GM20431 (cell line): ENCODE measurements around the gene LDHAL6B.

Source experiments
- in situ Hi-C: fragments of 300-500 bp; cut with MseI, MboI; formaldehyde crosslinking; loops from one replicate; pipeline ENCODE4 v1.15.0; 2020; ENCODE audit warnings: low sequenced_read_pairs; ENCODE audit not compliant: unreplicated experiment

LDHAL6B gene

DNA sequence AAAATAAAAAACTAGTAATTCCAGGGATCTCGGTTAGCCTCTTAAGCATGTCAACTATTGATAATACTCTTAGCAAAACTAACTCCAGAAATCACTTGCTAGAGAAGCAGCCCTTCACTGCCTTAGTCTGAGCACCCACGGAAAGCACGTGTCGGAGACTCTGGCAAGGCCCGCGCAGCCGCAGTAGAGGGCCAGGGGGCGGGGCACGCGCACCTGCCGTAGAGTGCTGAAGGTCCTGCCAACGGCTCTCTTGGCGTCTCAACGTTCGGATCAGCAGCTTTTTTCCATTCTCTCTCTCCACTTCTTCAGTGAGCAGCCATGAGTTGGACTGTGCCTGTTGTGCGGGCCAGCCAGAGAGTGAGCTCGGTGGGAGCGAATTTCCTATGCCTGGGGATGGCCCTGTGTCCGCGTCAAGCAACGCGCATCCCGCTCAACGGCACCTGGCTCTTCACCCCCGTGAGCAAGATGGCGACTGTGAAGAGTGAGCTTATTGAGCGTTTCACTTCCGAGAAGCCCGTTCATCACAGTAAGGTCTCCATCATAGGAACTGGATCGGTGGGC is at the start of gene LDHAL6B:
Gene LDHAL6B (plus strand): TSS at position 221 of the 561 bp plus-strand sequence. CDS start 98 bp downstream, at position 319.
- in situ Hi-C loops: no loop called here

DNA sequence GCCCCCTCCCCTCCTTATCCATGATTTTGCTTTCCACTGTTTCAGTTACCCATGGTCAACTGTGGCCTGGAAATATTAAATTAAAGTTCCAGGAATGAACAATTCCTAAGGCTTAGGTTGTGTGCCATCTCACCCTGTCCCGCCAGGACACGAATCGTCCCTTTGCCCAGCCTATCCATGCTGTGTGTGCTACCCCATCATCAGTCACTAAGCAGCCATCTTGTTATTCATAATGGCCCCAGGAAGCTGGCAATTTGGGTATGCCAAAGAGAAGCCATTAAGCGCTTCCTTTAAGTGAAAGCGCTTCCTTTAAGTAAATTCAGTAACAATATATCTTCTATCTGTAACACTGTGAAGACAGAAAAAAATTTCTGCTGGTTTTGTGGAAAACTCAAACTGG is 49.2 kb upstream of the LDHAL6B start:
- in situ Hi-C loops: loop anchor here (25.0 kb wide), 1 partner anchor 330 kb away; no protein-coding TSS in a partner anchor

DNA sequence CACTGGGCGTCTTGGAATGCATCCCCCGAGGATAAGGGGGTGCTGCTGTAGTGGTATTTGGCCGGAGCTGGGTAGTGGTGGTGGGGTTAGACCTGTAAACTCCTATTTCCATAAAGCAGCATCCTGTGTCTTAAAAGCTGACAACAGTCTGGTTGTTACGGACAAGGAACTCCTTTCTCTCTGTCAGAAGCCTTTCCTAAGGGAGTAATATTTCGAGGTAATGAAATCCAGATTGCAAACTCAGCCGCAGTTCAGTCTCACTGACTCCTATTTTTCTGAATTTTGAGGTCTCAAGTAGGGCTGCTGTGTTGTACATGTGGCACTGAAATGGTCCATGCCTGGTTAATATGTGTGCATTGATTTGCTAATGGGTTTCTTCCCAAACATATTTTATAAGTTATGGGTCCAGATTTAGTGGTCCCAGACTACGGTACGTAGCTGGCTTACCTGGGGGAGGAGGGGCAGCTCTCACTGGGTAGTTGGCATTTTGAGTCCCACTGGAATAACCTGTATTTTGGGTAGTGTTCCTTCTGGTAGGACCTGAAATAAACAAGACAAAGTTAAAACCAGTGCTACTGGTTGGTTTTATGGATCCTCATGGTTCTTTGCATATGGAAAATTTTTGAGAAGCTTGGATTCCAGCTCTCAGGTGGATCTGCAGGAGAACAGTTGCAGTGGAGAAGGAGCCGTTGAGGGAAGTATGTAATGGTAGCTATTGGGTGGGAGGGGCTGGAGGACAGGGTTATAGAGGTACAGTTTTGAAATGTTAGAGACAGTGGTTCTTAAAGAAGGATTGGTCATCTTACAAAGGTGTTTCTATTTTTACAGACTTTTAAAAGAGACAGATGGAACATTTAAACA is 48.6 kb upstream of the LDHAL6B start:
- in situ Hi-C loops: loop anchor here (25.0 kb wide), 1 partner anchor 329 kb away; no protein-coding TSS in a partner anchor

DNA sequence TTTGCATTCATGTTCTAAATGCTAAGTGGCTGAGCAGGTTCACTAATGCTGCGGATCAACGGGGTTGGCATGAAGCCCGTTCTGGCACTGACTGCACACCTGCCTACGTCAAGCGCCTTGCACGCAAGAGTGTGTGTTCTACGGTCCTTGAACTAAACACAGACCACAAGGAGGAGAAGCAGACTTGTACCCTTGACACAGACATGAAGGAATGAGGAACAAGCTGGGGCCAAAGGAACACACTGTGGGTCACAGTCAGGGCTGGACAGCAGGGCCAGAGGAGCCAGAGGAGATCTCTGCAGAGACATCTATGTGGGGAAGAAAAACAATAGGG is 48.0 kb upstream of the LDHAL6B start:
- in situ Hi-C loops: loop anchor here (25.0 kb wide), 1 partner anchor 329 kb away; no protein-coding TSS in a partner anchor

DNA sequence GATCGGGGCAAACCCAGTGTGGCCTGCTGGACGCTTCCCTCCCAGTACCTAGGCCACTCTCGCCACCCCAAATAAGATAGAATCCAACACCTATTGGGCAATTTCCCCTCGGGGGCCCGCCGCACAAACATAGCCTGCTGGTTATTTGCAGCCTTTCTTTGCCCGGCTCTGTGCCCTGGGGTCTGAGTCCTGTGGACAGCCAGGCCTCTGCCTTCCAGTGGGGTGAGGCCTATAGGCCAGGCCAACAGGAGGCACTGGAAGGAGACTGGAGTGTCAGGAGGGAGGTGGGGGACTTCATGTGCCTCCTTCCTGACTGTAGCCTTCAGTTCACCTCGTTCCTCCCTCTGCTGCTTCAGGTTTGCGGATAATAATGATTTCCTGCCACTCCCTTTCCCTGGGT is 47.4 kb upstream of the LDHAL6B start:
- in situ Hi-C loops: loop anchor here (25.0 kb wide), 1 partner anchor 328 kb away; no protein-coding TSS in a partner anchor

DNA sequence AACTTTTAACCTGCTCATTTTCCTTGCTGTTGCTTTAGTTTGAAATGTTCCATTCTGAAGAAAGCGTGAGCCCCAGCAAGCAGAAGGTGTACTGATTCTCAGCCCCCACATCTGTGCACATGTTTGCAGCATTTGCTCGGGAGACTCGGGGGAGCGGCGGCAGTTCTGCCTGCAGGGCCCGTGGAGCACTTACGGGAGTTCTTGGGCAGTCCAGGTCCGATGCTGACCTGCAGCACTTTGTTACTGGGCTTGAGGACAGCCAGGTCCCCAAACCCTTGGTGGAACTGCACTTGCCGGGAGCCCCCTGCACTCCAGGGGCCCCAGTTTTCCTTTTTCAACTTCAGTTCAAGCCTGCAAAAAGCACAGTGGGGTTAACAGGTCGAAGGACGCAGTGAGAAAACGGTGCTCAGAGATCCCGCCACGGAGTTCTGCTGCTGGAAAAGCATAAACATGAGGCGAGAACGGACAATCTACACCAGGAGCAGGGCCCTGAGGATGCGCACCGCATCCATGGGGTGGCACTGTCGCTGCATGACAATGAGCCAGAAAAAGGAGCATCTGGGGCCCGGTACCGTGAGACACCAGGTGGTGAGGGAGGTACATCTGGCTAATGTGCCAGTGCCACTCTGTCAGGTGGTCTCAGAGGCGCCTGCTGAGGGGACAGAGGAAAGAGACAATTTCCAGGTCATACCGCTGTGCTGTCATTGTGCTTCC is 45.6 kb upstream of the LDHAL6B start:
- in situ Hi-C loops: loop anchor here (25.0 kb wide), 1 partner anchor 326 kb away; no protein-coding TSS in a partner anchor

DNA sequence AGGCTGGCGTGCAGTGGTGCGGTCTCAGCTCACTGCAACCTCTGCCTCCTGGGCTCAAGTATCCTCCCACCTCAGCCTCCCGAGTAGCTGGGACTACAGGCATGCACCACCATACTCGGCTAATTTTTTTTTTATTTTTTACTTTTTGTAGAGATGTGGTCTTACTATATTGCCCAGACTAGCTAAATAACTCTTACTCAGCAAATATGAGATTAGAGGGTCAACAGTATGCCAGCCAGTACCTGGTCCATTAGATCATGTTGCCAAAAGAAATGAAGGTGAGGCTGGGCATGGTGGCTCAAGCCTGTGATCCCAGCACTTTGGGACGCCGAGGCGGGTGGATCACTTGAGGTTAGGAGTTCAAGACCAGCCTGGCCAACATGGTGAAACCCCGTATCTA is 44.6 kb upstream of the LDHAL6B start:
- in situ Hi-C loops: loop anchor here (25.0 kb wide), 1 partner anchor 325 kb away; no protein-coding TSS in a partner anchor

DNA sequence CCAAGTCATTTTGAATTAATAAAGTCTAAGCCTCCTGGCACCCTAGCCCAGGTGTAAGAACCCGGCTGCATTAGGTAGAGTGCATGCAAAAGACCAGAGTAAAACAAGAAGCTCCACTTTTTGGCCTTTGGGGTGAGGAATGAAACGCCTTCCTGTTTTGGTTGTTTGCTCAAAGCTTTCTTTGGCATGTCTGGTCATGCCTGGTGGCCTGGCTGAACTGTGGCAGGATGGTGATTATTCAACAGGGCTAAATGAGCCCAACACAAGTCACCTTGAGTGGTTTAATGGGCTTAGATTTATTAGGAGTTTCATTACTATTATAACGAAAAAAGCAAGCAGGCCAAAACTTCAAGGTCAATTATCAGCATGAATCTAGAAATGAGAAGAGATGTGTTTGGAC is 40.9 kb upstream of the LDHAL6B start:
- in situ Hi-C loops: loop anchor here (25.0 kb wide), 1 partner anchor 322 kb away; no protein-coding TSS in a partner anchor

DNA sequence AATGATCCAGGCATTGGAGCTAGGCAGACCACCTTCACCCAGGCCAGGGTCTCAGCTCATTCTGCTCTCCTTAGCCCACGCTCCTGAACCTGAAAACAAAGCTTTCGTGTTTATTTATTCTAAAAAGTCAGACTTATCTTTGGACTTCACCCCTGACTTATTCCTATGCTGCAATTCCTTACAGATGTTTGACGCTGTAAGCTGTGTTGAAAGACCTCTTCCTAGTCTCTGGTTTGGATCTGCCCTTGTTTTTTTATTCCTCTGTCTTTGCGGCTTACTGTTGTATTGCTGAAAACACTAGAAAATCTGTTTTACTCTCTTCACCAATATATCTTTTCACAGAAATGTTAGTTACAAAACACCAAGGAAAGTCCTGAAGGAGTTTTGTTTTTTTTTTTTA is 40.5 kb upstream of the LDHAL6B start:
- in situ Hi-C loops: loop anchor here (25.0 kb wide), 1 partner anchor 321 kb away; no protein-coding TSS in a partner anchor

DNA sequence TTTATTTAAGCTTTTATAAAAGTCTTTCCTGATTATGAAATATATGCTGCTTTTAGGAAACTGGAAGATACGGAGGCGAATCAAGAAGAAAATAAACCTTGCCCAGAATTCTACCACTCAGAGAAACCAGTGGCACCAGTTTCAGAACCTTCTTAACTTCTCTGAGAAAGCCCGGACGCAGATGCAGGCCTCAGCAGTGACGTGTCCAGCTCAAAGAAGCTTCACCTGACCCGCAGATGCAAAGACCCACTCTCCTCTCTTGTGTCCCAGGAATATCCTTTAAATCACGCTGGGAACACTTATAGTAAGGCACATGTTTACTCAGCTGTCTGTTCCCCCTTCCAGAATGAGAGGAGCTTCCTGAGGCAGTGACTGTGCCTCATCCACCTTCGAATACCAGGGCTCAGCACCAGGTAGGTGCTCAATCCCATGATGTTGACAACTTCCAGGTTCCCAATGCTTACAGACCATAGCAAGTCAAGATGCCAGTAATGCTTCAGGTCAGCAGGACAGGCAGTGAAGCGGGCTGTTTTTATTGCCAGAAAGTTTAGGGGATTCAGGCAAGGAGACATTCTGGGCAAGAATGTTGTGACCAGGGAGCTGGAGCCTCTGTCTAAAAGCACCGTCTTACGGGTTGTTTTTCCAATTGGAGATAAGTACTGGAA is 39.9 kb upstream of the LDHAL6B start:
- in situ Hi-C loops: loop anchor here (25.0 kb wide), 1 partner anchor 321 kb away; no protein-coding TSS in a partner anchor

DNA sequence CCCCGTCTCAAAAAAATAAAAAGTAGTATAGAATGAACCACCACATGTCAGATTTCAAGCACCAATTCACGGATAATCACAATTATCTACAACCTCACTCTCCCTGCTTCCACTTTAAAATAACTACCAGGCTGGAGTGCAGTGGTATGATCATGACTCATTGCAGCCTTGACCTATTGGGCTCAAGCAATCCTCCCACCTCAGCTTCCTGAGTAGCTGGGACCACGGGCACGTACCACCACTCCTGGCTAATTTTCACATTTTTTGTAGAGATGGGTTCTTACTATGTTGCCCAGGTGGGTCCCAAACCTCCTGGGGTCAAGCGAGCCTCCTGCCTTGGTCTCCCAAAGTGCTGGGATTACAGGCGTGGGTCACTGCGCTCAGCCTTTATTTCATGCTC is 38.1 kb upstream of the LDHAL6B start:
- in situ Hi-C loops: loop anchor here (25.0 kb wide), 1 partner anchor 319 kb away; no protein-coding TSS in a partner anchor

DNA sequence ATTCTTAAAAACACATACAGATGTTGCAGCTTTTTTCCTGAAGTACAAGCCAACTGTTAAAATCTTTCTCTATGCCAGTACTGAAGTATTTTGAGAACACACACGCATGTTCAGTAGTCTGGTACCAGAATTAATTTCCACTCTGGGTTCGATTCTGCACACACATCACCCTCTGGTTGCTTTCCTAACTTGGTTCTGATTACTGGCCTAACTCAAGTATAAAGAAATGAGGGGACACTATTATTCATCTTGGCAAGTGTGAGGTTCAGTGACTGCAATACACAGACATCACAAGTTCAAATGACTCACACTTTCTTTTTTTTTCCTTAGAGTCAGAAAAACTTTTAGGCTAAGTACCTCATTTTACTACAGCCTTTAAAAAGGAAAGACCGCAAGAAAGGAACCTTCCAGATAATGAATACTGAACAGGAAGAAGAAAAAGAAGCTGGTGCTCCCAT is 37.4 kb upstream of the LDHAL6B start:
- in situ Hi-C loops: loop anchor here (25.0 kb wide), 1 partner anchor 318 kb away; no protein-coding TSS in a partner anchor

DNA sequence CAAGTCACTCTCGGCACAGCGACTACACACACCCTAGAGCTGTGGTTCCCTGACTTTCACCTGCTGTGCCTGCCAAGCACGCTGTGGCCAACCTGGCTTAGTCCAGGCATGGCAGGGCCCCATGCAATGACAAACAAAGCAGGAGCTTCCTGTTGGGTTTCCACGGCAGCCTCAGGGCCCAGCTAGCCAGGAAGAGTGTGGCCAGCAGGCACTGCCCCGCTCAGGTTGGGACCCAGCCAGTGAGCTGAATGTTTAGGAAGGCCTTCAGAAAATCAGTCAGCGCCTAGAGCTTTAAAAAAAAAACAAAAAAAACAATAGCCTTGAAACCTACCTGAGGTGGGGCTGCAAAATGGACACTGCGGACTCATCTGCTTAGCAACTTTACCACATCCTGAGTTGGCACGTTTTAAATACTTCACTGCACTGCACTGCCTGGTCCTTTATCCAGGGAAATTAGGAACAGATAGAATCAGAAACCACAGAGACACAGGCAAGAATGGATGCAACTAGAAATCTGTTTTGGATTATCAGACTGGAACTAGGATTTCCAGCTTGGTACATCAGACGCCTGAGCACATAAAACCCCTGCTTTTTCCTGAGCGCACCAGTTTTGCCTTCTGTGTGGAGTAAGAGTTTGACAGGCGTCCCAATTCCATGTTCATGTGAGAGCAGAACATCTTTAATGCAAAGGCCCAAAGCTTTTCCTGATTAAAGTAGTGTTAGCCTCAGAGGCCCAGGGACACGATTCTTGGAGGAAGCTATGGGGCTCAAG is 36.2 kb upstream of the LDHAL6B start:
- in situ Hi-C loops: loop anchor here (25.0 kb wide), 1 partner anchor 317 kb away; no protein-coding TSS in a partner anchor

DNA sequence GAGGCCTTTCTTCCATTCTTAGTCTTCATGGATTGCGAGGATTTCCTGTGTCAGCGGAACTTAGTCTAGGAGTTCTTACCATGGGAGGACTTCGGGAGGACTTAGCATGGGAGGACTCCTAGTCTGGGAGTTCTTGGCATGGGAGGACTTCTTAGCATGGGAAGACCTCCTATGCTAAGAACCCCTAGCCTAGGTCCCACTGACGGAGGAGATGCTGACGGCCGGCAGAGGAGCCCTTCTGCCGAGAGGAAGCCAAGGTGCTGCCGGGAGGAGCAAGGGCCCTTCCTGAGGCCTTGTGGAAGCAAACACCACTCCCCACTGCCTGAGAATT is 35.6 kb upstream of the LDHAL6B start:
- in situ Hi-C loops: loop anchor here (25.0 kb wide), 1 partner anchor 316 kb away; no protein-coding TSS in a partner anchor

DNA sequence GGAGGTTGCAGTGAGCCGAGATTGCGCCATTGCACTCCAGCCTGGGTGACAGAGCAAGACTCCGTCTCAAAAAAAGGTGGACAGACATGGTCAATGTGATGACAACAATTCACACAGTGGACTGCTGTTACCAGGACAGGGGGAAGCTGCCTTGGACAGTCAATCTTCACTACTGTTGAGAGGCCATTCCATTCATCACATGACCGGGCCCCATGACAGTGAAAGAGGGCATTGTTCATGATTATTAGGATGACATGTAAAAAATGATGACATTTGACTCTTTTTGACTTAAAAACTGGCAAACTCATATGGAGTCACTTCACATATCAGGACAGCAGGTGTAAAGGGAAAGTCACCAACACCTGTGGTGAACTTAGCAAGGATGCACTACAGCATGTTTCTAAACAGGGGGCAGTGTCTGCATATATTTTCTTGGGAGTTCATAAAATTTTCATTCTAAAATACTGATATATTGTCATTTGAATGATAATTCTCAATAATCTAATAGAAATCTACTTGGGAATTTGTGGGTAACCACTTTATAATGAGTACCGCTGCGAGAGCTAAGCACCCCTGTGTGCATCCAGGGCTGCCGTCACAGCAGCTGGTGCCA is 34.2 kb upstream of the LDHAL6B start:
- in situ Hi-C loops: loop anchor here (25.0 kb wide), 1 partner anchor 315 kb away; no protein-coding TSS in a partner anchor

DNA sequence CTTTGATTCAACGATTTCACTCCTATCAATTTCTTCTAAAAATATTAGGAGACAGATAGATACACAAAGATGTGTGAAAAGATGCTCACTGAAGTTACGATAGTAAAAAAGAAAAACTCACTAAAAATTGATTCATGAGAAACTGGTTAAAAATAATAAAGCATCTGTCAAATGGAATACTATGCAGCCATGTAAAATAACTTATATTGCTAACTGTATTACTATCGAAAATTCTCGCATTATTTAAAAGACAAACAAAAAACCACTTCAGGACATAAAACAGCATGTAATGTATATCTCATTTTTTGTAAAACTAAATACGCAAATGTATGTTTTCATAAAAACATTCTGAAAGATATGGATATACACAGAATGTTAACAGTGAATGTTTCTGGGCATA is 33.4 kb upstream of the LDHAL6B start:
- in situ Hi-C loops: loop anchor here (25.0 kb wide), 1 partner anchor 314 kb away; no protein-coding TSS in a partner anchor

DNA sequence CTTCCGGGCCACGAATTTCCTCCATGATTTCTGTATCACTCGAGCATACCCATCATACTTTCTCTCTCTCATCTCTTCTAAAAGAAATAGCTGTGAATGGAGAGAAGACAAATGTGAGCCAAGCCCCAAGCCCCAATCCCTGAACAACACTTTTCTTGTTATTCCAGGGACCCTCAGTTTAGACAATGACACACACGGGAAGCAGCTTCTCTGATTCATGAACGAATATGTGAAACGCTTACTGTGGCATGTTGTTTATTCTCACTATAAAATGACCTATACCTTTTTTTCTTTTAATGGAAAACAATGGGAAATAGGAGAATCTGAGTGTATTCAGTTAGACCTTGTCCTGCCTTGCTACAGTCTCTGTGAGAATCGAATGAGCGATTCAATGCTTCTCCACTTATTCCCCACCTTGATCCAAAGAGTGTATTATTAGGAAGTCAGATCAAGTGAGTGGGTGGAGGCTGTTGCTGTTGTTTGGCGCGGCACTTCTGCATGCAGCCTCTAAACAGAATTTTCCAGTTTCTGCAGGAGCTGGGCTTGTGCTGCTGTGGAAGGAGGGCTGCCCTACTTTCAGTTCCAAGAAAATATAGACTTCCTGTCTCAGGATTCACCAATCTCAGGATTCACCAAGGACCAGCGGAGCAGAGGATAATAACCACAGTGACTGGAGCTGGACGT is 32.4 kb upstream of the LDHAL6B start:
- in situ Hi-C loops: loop anchor here (25.0 kb wide), 1 partner anchor 313 kb away; no protein-coding TSS in a partner anchor
